Posterior cingulate gyrus (tissue), 11 donors: ENCODE measurements around the gene COL5A2.

Experiments used
- DNase-seq, 10 donors: peaks; one replicate each; pipeline versions ENCODE4 v3.0.0 to v3.0.0-alpha.2; 2020 to 2021; ENCODE audit warnings: mixed read lengths in 3 of 10
- intact Hi-C: fragments of 100-400 bp; cut with DNase I; formaldehyde crosslinking; loops from one replicate; pipeline ENCODE4 v1.15.1; 2023

COL5A2 gene

DNA sequence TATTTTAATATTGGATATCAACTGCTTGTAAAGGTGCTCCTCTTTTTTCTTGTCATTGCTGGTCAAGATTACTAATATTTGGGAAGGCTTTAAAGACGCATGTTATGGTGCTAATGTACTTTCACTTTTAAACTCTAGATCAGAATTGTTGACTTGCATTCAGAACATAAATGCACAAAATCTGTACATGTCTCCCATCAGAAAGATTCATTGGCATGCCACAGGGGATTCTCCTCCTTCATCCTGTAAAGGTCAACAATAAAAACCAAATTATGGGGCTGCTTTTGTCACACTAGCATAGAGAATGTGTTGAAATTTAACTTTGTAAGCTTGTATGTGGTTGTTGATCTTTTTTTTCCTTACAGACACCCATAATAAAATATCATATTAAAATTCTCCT, 167.2 kb downstream of the COL5A2 start:
- DNase-seq: no peak
- intact Hi-C loops: no loop called here

DNA sequence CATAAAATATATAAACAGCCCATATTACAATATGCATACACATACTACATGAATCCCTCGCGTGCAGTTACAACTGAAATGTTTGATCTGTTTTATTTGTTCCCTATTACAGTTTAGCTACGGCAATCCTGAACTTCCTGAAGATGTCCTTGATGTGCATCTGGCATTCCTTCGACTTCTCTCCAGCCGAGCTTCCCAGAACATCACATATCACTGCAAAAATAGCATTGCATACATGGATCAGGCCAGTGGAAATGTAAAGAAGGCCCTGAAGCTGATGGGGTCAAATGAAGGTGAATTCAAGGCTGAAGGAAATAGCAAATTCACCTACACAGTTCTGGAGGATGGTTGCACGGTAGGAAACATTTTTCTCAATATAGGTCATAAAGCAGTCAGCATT, 169.0 kb downstream of the COL5A2 start:
- intact Hi-C loops: no loop called here
- DNase-seq: no peak

DNA sequence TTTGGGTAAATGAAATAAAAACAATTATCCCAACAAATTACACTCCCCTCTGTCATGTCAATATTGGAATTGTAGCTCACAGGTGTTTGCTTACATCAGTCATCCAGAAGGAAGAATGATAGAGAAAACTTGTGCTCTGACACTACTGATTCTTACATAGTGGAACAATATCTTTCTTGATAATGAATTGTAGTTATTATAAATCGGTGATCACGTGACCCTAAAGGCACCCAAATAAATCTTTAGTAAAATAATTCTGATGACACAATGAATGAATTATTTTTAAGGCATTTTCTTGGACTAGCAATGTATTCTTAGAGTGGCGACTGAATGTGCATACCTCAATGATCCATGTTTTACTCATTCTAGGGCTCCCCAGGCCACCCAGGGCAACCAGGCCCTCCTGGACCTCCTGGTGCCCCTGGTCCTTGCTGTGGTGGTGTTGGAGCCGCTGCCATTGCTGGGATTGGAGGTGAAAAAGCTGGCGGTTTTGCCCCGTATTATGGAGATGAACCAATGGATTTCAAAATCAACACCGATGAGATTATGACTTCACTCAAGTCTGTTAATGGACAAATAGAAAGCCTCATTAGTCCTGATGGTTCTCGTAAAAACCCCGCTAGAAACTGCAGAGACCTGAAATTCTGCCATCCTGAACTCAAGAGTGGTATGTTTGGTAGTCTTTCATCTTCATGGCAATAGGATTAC, 170.9 kb downstream of the COL5A2 start:
- intact Hi-C loops: no loop called here

DNA sequence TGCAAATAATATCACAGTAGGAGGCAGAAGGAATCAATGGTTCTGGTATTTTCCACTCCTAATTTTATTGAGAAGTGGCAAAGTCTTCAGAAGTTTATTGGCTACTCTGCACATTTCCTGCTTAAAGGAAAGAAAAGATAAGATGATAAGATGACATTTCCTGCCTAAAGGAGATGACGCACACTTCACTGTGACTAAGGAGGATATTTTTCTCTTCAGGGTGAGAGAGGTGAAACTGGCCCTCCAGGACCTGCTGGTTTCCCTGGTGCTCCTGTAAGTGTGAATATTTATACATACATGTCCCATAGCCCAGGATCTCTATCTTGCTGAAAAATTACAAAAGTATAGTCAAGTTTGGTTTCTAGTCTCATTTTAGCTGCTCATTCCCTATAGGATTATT, 177.5 kb downstream of the COL5A2 start:
- DNase-seq: no peak
- intact Hi-C loops: no loop called here

More for the DNA sequence above, 170.9 kb downstream of the COL5A2 start:
- no peak for DNase-seq

DNA sequence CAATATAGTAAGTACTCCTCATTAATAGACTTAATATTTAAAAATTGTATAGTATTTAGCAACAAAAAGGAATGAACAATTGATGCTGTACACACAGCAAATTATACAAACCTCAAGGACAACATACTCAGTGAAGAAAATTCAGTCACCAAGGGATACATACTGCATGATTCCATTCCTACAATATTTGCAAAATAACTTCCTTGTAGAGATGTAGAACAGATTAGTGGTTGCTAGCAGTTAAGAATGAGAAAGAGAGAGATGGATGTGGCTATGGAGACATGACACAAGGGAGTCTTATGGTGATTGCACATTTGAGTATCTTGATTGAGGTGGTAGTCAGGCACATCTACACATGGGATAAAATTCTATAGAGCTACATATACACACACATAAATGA, 179.3 kb downstream of the COL5A2 start:
- intact Hi-C loops: no loop called here
- no peak for DNase-seq

DNA sequence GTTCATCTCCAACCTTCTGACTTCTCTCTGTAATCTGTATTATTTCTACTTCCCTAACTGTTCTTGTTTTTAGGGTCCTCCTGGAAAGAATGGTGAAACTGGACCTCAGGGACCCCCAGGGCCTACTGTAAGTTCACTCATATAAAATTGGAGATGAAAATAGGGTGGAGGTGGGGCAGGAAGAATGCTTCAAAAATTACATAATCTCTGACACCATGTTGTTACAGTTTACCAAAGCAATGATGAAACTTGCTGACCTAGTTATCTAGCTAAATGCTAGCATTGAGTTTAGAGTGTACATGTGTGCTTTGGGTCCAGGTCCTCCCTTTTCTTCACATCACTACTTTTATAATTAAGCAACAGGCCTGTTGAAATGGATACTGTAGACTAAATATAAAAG, 182.3 kb downstream of the COL5A2 start:
- intact Hi-C loops: no loop called here
- DNase-seq: no peak

DNA sequence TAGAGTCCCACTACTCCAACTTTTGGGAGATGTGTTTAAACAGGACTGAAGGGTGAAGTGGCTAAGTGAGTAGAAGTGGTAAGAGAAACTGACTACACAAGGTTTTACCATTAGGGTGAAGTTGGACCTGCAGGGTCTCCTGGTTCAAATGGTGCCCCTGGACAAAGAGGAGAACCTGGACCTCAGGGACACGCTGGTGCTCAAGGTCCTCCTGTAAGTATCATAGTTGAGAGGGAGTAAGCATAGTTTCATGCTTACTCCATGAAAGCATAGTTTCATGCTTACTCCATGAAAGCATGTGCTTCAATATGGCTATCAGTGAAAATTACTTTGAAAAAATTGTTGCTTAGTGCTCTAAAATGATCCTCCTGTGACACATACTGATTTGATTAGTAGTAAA, 186.3 kb downstream of the COL5A2 start:
- DNase-seq: no peak

DNA sequence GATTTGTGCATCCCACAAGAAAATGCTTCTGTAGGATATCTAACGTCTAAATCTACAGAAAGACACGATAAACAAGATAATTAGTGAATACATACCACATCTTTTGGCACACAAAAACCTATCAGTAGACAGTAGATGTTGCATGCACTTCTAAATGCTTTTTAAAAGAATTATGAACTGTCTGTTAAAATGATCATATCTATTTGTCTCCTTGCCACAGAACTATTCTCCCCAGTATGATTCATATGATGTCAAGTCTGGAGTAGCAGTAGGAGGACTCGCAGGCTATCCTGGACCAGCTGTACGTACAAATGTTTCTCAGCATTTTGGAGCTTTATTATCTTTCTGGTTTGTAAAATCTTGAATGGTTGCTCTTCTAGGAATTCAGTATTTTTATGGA, 192.7 kb downstream of the COL5A2 start:
- intact Hi-C loops: no loop called here

More for the DNA sequence above, 186.3 kb downstream of the COL5A2 start:
- intact Hi-C loops: no loop called here

DNA sequence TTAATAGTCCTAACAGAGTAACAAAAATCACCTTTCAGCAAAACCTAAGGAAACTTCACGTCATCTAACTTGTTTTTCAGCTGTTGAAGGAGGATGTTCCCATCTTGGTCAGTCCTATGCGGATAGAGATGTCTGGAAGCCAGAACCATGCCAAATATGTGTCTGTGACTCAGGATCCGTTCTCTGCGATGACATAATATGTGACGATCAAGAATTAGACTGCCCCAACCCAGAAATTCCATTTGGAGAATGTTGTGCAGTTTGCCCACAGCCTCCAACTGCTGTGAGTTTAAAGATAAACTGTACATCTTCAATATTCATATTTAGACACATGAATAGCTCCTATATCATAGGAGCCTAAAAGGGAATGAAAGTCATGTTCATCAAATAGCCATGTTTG, 194.9 kb downstream of the COL5A2 start:
- no peak for DNase-seq
- intact Hi-C loops: no loop called here

More for the DNA sequence above, 192.7 kb downstream of the COL5A2 start:
- DNase-seq: no peak

DNA sequence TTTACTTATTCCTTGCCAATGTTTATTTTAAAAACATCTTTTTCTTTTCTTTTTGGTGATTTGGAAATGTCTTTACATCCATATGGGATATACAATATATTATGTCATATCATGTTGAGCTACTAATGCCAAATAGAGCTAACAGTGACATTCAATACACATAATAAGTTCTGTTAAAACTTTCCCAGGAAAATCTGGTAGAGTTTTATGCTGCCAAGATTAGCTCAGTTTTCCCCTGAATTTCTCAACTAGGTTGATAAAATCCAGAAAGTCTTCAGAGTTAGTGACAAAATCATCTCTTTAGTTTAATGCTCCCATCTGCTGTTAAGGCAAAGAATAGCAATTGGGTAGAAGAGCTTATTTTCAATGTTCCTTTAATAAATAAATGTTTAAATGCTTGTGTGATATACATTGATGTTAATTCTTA, 195.5 kb downstream of the COL5A2 start:
- intact Hi-C loops: no loop called here
- no peak for DNase-seq

DNA sequence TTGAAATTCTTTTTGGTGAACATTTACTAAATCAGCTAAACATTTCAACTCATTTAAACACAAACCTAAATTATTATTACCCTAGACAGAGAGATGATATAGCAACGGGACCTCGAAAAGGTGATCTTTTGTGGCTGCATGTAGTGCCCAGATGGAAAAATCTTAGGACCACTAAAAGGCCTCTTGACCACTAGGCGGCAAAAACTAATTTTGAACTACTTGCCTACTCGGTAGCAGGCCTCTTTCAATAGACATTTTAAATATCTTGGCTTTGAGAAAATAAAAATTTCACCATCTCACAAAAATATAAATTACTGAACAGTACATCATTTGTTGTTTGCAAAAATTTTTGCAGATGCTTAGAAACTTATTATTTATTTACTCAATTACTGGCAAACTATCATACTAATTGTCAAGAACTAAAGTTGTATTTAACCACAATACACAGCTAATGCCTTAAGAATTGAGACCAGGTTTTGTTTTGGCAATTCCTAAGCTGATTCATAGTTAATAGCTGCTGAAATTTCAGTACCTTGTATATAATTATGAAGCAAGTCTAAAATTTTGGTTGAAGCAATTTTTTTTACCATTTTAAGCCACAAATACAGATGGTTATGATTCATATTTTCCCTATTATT, 196.0 kb downstream of the COL5A2 start:
- intact Hi-C loops: no loop called here
- no peak for DNase-seq
